PFSK-1 (cell line): ENCODE data around the gene MYT1.

Source experiments
- FOXP2 ChIP-seq: optimal IDR thresholded peaks from 2 replicates; pipeline ENCODE3; 2011; ENCODE audit warnings: borderline replicate concordance, control low read depth, inconsistent platforms; ENCODE audit not compliant: insufficient read depth; ENCODE audit errors: extremely low read length, extremely low read depth
- POLR2AphosphoS5 ChIP-seq: IDR thresholded peaks from 2 replicates; pipeline ENCODE4 v1.6.1; 2012; ENCODE audit warnings: low read depth, mild to moderate bottlenecking, control low read depth, low read length, moderate library complexity
- REST ChIP-seq, 2 experiments: IDR thresholded peaks; 2 replicates each; pipeline versions ENCODE4 v1.6.1 to v1.8.0; 2011 to 2012; ENCODE audit warnings: low read depth in 2 of 2, low read length in 2 of 2, control low read depth in 1 of 2, inconsistent platforms in 1 of 2, mild to moderate bottlenecking in 1 of 2, moderate library complexity in 1 of 2; ENCODE audit not compliant: insufficient read depth in 1 of 2
- SIN3A ChIP-seq: IDR thresholded peaks from 2 replicates; pipeline ENCODE4 v1.6.1; 2012; ENCODE audit warnings: mild to moderate bottlenecking, low read length, moderate library complexity, borderline replicate concordance; ENCODE audit not compliant: insufficient read depth
- TAF1 ChIP-seq: IDR thresholded peaks from 2 replicates; pipeline ENCODE4 v1.6.1; 2012; ENCODE audit warnings: low read length, control low read depth, borderline replicate concordance; ENCODE audit not compliant: insufficient read depth

Gene MYT1

GRCh38 chr20:64143018-64143801 lies 21.0 kb upstream of the MYT1 start:
- TF ChIP-seq REST (IDR thresholded peaks at IDR 0.05; ENCODE audit: insufficient read depth in 1 of 2, low read depth in 2 of 2, low read length in 2 of 2) (no peak), TAF1 (no peak), POLR2AphosphoS5 (no peak), FOXP2 (no peak), SIN3A (no peak)

- TF ChIP-seq SIN3A: no peak
- no peak for TF ChIP-seq TAF1
- TF ChIP-seq REST (IDR thresholded peaks at IDR 0.05; ENCODE audit: insufficient read depth in 1 of 2, low read depth in 2 of 2, low read length in 2 of 2): no peak
- TF ChIP-seq FOXP2: no peak
- TF ChIP-seq POLR2AphosphoS5: no peak
These were observed 19.9 kb upstream of the MYT1 start for GRCh38 chr20:64144144-64144912.

DNA sequence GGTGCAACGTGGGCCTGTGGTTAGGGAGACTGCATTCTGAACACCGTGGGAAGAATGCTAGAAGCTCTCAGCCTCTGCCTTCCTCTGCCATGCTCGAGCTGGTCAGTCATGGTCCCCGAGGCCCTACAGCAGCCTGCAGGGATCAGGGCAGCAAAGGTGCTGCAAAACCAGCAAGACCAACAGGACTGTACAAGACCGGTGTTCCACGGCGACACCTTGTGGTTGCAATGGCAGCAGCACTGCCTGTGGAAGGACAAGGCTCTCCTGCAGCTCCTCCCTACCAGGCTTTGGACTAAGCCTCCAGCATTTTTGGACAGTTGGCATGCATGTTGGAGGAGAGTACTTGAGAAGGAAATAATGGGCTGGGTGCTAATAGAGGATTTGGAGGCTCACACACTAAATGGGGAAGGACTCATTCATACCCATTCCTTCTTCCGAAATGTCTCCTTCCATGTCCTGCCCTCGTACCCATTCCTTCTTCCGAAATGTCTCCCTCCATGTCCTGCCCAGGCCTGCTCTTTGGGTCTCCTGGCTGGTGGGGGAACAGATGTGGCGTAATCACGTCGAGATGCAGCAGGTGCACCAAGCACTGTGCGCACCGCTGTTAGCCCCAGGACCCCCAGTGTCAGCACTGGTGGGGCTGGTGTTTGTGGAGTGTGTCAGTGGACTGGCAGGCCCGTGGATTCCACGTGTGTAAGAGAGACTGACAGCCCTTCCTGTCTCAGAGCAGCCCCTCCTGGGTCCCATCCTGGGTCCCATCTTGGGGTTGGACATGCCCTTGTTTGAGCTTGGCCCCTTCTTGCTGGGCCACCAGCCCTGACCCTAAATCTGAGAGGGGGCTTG lies 18.6 kb upstream of the MYT1 start:
- no peak for TF ChIP-seq FOXP2
- TF ChIP-seq TAF1: no peak
- no peak for TF ChIP-seq REST (IDR thresholded peaks at IDR 0.05; ENCODE audit: insufficient read depth in 1 of 2, low read depth in 2 of 2, low read length in 2 of 2)
- no peak for TF ChIP-seq POLR2AphosphoS5

DNA sequence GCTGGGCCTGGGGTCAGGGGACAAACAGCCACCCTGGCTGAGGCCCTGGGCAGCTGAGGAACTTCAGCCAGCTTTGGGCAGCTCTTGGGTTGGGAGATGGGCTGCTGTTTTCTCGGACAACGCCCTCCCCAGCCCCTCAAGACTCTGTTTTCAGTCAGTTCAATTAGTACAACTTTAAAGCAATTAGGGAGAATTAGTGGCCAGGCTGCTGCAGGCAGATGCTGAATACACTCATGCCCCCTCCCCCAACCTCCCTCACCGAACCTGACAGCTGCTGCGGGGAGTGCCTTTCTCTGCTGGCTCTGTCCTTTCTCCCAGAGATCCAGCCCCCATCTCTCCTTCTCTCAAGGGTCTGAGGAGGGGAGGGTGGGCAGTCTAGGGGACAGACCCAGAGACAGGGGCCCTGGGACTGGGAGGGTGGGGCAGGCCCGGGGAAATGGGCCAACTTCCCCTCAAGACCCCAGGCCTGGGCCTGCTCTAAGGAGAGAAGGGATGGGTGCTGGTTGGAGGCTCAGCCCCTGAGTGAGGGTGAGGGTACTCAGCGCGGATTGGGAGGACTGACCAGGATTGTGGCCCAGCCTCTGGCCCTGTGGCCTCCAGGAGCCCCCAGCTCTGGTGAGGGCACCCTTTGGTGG lies 17.8 kb upstream of the MYT1 start:
- TF ChIP-seq FOXP2 (no peak), SIN3A (no peak), TAF1 (no peak)

DNA sequence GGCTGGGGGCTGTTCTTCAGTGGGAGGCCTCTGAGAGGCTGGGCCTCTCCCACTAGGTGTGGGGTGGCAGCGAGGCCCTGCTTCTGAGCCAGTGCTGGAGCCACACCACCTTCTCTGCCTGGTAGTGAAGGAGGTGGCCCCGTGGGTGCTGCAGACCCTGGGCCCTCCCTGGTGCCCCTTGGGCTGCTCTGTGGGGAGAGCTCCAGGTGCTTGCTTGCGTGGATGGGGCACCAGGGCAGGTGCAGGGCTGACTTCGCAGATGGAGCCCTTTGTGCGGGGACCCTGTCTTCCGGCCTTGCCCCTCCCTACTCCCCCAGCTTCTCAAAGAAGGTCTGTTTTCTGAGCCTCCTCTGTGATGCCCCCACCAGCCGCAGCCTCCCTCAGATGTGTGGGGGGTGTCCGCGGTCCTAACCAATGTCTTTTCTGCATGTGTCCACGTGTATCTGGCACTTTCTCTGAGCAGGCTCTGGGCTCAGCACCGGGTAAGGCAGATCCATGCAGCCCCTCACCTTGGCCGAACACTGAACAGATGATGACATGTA lies 17.2 kb upstream of the MYT1 start:
- TF ChIP-seq POLR2AphosphoS5 (no peak), FOXP2 (no peak), REST (IDR thresholded peaks at IDR 0.05; ENCODE audit: insufficient read depth in 1 of 2, low read depth in 2 of 2, low read length in 2 of 2) (no peak), TAF1 (no peak), SIN3A (no peak)
